Progenitor cell of endocrine pancreas (in vitro differentiated cells): ENCODE data around the gene ZFP92. TPM values are rescaled to one million over a fixed set of nuclear protein-coding genes. Genes with fewer than 3 reads are reported as not detected.

Experiments
- DNase-seq: peaks from one replicate; pipeline ENCODE4 v3.0.0; 2021; ENCODE audit warnings: low spot score; ENCODE audit not compliant: unreplicated experiment
- H3K27ac Mint-ChIP-seq: 2 replicates; pipeline ENCODE4 v1.8.0; 2021; ENCODE audit warnings: mild to moderate bottlenecking, moderate library complexity, mixed read lengths
- H3K27me3 Mint-ChIP-seq: 2 replicates; pipeline ENCODE4 v1.8.0; 2021; ENCODE audit warnings: mixed read lengths
- H3K36me3 Mint-ChIP-seq: 2 replicates; pipeline ENCODE4 v1.8.0; 2022; ENCODE audit warnings: mixed read lengths; ENCODE audit not compliant: insufficient read depth
- H3K4me1 Mint-ChIP-seq: 2 replicates; pipeline ENCODE4 v1.8.0; 2021; ENCODE audit warnings: low read depth, mixed read lengths
- H3K4me3 Mint-ChIP-seq: 2 replicates; pipeline ENCODE4 v1.8.0; 2021; ENCODE audit warnings: low read depth, mild to moderate bottlenecking, moderate library complexity, mixed read lengths
- H3K9me3 Mint-ChIP-seq: 2 replicates; pipeline ENCODE4 v1.8.0; 2021; ENCODE audit warnings: low read depth, mixed read lengths
- total RNA-seq: library from RNA; stranded (reverse); gene quantifications from 2 replicates; pipeline ENCODE4 v1.2.1, GENCODE V29; 2021
- TF ChIP-seq, protein P1 (sequence below): fragments of 200-600 bp; sonication (generic); IDR thresholded peaks from one replicate; pipeline ENCODE4 v1.5.0; 2021; ENCODE audit warnings: antibody characterized with exemption, mild to moderate bottlenecking; ENCODE audit not compliant: unreplicated experiment

ZFP92 gene
- total RNA-seq, 1 donor from 2014 or later, result 0.38 TPM

DNA sequence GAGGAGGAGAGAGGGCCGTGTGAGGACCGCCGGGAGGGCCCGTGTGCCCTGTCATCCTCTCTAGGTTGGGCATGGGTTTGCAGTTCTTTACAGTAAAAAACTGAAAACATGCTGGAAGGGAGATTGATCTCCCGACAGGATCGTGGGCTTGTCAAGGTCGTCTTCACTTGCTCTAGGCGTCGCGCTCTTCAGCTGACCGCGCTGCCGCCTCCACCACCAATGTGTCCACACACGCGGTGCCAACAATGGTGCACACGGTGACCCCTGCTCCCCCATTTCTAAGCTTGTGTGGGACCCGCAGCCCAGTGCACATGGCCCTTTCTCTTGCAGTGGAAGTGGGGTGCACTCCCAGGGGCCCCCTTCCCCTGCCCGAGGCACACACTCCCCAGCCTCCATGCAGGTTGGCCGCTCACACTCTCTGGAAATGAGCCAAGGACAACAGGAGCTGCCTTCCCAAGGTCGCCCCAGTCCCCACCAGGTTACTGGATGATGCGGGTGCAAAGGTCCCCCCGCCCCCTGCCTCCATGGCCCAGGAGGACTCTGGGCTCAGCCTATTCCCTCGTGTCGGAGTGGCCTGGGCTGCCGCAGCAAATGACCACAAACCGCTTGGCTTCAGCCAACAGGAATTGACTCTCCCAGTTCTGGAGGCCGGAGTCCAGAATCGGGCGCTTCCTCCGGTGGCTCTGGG is 1.7 kb upstream of the ZFP92 start:
- Mint-ChIP-seq H3K36me3 (no peaks in the 10 kb centered on the region), H3K4me1 (no peaks in the 10 kb centered on the region), H3K9me3 (peaks cover 5% of the 10 kb centered on the region), H3K27me3 (peaks cover 32% of the 10 kb centered on the region), H3K4me3 (no peak overlapping the region), H3K27ac (no peak overlapping the region)
- TF ChIP-seq, protein P1, sequence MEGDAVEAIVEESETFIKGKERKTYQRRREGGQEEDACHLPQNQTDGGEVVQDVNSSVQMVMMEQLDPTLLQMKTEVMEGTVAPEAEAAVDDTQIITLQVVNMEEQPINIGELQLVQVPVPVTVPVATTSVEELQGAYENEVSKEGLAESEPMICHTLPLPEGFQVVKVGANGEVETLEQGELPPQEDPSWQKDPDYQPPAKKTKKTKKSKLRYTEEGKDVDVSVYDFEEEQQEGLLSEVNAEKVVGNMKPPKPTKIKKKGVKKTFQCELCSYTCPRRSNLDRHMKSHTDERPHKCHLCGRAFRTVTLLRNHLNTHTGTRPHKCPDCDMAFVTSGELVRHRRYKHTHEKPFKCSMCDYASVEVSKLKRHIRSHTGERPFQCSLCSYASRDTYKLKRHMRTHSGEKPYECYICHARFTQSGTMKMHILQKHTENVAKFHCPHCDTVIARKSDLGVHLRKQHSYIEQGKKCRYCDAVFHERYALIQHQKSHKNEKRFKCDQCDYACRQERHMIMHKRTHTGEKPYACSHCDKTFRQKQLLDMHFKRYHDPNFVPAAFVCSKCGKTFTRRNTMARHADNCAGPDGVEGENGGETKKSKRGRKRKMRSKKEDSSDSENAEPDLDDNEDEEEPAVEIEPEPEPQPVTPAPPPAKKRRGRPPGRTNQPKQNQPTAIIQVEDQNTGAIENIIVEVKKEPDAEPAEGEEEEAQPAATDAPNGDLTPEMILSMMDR, result no peak
- DNase-seq, result no peak

DNA sequence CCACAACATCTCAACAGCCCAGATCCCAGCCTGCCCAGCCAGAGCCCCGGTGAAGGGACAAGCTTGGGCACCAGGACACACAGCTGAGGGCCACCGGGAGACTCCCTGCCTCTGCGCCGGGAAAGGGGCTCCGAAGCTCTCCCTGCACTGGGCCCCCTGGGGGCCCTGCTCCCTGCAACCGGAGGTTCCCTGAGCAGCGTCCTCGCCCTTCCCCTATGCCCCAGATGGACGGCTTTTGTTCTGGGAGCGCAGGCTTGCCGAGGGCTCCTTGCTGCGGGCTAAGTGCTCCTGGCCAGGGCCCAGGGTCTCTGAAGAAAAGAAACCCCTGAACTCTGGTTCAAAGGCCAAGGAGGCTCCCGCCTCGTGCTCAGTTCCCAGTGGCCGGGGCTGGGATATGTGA is 899 bp upstream of the ZFP92 start:
- TF ChIP-seq, protein P1, result no peak
- H3K4me3 Mint-ChIP-seq, result no peak overlapping the region
- no peaks in the 10 kb centered on the region for H3K36me3 Mint-ChIP-seq
- no peak for DNase-seq
- H3K4me1 Mint-ChIP-seq, result no peaks in the 10 kb centered on the region
- peaks cover 5% of the 10 kb centered on the region for H3K9me3 Mint-ChIP-seq
- no peak overlapping the region for H3K27ac Mint-ChIP-seq
- peaks cover 29% of the 10 kb centered on the region for H3K27me3 Mint-ChIP-seq

DNA sequence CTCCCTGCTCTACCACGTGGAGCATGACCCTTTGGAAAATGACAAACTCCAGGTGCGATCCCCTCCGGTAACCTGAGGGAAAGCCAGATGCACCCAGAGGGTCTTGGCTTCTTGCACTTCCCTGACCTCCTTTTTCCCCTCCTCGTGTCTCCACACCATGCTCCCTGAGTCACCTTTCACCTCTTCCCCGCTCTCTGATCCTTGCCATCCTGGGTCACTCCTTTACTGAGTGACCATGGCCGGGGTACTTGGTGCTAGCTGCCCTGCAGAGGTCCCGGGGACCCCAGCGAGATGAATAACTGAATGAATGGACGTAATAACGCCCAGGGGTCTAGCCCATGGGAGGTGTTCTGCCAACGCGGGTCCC is 401 bp upstream of the ZFP92 start:
- DNase-seq, result no peak
- Mint-ChIP-seq H3K27ac (no peak overlapping the region), H3K36me3 (no peaks in the 10 kb centered on the region), H3K27me3 (peaks cover 24% of the 10 kb centered on the region), H3K4me1 (no peaks in the 10 kb centered on the region), H3K9me3 (peaks cover 5% of the 10 kb centered on the region), H3K4me3 (peak overlapping the region; percentile 63)
- TF ChIP-seq, protein P1, result no peak

DNA sequence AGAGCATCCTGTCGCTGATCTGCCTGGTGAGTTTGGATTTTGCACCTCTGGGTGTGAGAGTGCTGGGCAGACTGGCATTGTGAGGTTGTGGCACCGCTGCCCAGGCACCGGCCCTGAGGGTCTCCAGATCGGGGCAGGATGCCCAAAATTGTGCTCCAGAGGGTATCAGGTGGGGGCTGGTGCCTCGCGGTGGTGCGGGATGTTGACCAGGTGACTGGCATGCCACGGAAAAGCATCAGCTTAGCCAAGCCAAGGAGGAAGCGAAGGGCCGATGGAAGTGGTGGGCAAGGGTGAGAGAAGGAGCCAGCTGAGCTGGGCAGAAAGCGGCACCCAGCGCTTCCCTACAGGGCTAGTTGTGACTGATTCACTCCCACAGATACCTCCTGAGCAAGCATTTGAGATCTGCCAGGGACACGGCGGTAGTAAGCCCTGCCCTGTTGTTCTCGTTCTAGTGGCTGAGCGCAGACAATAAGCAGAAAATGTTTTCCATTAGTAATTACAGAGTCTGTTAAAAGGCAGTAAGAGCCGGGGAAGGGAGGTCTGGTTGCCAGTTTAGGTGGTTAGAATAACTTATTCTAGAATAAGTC is 809 bp downstream of the ZFP92 start:
- H3K36me3 Mint-ChIP-seq, result no peaks in the 10 kb centered on the region
- peaks cover 6% of the 10 kb centered on the region for H3K9me3 Mint-ChIP-seq
- no peak overlapping the region for H3K4me3 Mint-ChIP-seq
- TF ChIP-seq, protein P1, result no peak
- no peak for DNase-seq
- no peaks in the 10 kb centered on the region for H3K4me1 Mint-ChIP-seq
- peaks cover 18% of the 10 kb centered on the region for H3K27me3 Mint-ChIP-seq
- H3K27ac Mint-ChIP-seq, result no peak overlapping the region

DNA sequence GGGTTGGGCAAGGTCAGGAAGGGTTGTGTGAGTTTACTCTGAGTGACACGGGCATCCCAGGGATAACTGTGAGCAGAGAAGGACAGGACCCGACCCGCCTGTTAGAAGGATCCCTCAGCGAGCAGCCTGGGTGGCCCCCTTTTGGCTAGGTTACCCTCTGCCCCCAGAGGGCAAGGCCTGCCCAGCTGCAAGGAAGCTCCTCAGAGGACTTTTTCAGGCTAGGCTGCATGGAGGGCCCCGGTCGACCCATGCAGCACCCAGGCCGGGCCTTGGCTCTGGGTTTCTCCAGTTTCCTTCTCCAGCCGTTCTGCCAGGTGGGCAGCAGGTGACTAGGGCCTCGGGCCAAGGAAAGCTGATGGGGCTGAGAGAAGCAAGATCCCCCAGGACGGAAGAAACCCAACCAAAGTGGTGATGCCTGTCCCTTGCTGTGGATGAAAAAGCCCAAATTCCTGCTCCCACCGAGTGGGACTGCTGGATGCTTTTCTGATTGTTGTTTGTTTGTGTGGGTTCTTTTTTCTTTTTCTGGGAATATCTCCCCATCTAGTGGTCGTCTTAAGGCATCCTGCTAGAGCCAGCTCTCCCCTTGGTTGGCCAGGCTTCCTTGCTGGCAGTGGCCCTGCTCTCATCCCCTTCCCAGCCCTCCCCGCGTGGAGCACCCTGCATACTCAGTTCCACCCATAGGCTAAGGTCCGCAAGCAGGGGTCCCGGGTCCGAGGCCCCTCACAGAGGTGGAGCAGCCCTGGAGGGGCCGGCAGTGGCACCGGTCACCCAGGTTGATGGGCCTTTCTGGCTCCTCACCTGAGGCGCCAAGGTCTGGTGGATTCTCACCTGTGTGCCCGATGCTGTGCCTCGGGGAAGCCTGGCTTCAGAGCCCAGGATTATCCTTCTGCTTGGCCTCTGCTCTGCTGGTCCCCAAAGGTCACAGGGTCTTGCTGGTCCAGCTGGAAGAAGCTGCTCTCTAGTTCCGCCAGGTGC is 1.8 kb downstream of the ZFP92 start:
- H3K27ac Mint-ChIP-seq, result no peak overlapping the region
- H3K36me3 Mint-ChIP-seq, result no peaks in the 10 kb centered on the region
- no peak overlapping the region for H3K4me3 Mint-ChIP-seq
- H3K9me3 Mint-ChIP-seq, result peaks cover 12% of the 10 kb centered on the region
- H3K27me3 Mint-ChIP-seq, result peaks cover 18% of the 10 kb centered on the region
- TF ChIP-seq, protein P1, result no peak
- no peaks in the 10 kb centered on the region for H3K4me1 Mint-ChIP-seq
- no peak for DNase-seq
